ENCODE results near the gene PRKCQ.
A peak's percentile ranks its signal among the peaks of the same experiment; 100 is the strongest.

Gene PRKCQ

GRCh38 chr10:6402960-6403359, 177.1 kb downstream of the PRKCQ start:
- no peak for DNase-seq

GRCh38 chr10:6402349-6402709, 177.7 kb downstream of the PRKCQ start:
- DNase-seq: no peak

- peak; percentile 89 for DNase-seq
Observed at GRCh38 chr10:6401558-6402348, 178.3 kb downstream of the PRKCQ start.

GRCh38 chr10:6400821-6401465, 179.1 kb downstream of the PRKCQ start:
- DNase-seq: no peak

GRCh38 chr10:6400331-6400730, 179.7 kb downstream of the PRKCQ start:
- DNase-seq: no peak

GRCh38 chr10:6399879-6400278, 180.2 kb downstream of the PRKCQ start:
- no peak for DNase-seq

GRCh38 chr10:6399231-6399741, 180.8 kb downstream of the PRKCQ start:
- peak; percentile 56 for DNase-seq

- no peak for DNase-seq
Observed at GRCh38 chr10:6398399-6398798, 181.7 kb downstream of the PRKCQ start.

GRCh38 chr10:6396652-6397051, 183.4 kb downstream of the PRKCQ start:
- peak; percentile 98 for DNase-seq

- no peak for DNase-seq
Observed at GRCh38 chr10:6396226-6396625, 183.8 kb downstream of the PRKCQ start.

- no peak for DNase-seq
Observed at GRCh38 chr10:6395606-6396005, 184.5 kb downstream of the PRKCQ start.

- DNase-seq: no peak
Observed at GRCh38 chr10:6394084-6394483, 186.0 kb downstream of the PRKCQ start.

GRCh38 chr10:6393168-6393567, 186.9 kb downstream of the PRKCQ start:
- no peak for DNase-seq

- no peak for DNase-seq
Observed at GRCh38 chr10:6390213-6390845, 189.7 kb downstream of the PRKCQ start.

GRCh38 chr10:6388261-6388893, 191.7 kb downstream of the PRKCQ start:
- no peak for DNase-seq

- DNase-seq: no peak
Observed at GRCh38 chr10:6386960-6387359, 193.1 kb downstream of the PRKCQ start.

GRCh38 chr10:6386346-6386745, 193.7 kb downstream of the PRKCQ start:
- DNase-seq: no peak

GRCh38 chr10:6385665-6386064, 194.4 kb downstream of the PRKCQ start:
- no peak for DNase-seq

GRCh38 chr10:6384847-6385246, 195.2 kb downstream of the PRKCQ start:
- DNase-seq: no peak

- DNase-seq: no peak
Observed at GRCh38 chr10:6384031-6384430, 196.0 kb downstream of the PRKCQ start.

GRCh38 chr10:6383096-6383812, 196.8 kb downstream of the PRKCQ start:
- peak; percentile 56 for DNase-seq

GRCh38 chr10:6382081-6382480, 198.0 kb downstream of the PRKCQ start:
- DNase-seq: peak; percentile 76
